Stimulated activated naive CD8-positive, alpha-beta T cell treated with anti-CD3 and anti-CD28 coated beads, Interleukin-15, amount 100 ng/mL, for 72 hours (primary cell): ENCODE data around the gene MAGI1.

Experiments used
- ATAC-seq: fragments of 150-1000 bp; cut with Tn5 transposase; 2 replicates; pipeline ENCODE4 v1.10.0; 2021; ENCODE audit warnings: mild to moderate bottlenecking, moderate library complexity
- DNase-seq, 2 donors: peaks; one replicate each; pipeline ENCODE4 v3.0.0; 2021 to 2022
- H3K27ac Mint-ChIP-seq, 2 donors: one replicate each; pipeline ENCODE4 v1.8.0; 2022; ENCODE audit warnings: mild to moderate bottlenecking in 2 of 2, mixed read lengths in 2 of 2, moderate library complexity in 2 of 2
- H3K27me3 Mint-ChIP-seq: one replicate; pipeline ENCODE4 v1.8.0; 2022; ENCODE audit warnings: mixed read lengths
- H3K4me1 Mint-ChIP-seq: one replicate; pipeline ENCODE4 v1.8.0; 2022; ENCODE audit warnings: mild to moderate bottlenecking, mixed read lengths
- H3K4me3 Mint-ChIP-seq, 2 donors: one replicate each; pipeline ENCODE4 v1.8.0; 2022; ENCODE audit warnings: mild to moderate bottlenecking in 2 of 2, mixed read lengths in 2 of 2, moderate library complexity in 1 of 2
- H3K9me3 Mint-ChIP-seq, 2 donors: one replicate each; pipeline ENCODE4 v1.8.0; 2022; ENCODE audit warnings: mixed read lengths in 2 of 2

MAGI1 gene

GRCh38 chr3:65335587-65335986 is 703.1 kb downstream of the MAGI1 start:
- Mint-ChIP-seq H3K4me3 (no peak overlapping the region), H3K9me3 (peaks cover 10 to 19% of the 10 kb centered on the region in 2 donors), H3K27me3 (no peaks in the 10 kb centered on the region), H3K27ac (peak overlapping the region in 1 of 2 donors; percentile 20), H3K4me1 (no peaks in the 10 kb centered on the region)
- no peak for ATAC-seq
- no peak for DNase-seq

GRCh38 chr3:65334045-65334665 is 704.6 kb downstream of the MAGI1 start:
- no peak for ATAC-seq
- H3K27me3 Mint-ChIP-seq: no peaks in the 10 kb centered on the region
- peaks cover 10 to 15% of the 10 kb centered on the region in 2 donors for H3K9me3 Mint-ChIP-seq
- H3K27ac Mint-ChIP-seq: no peak overlapping the region
- H3K4me1 Mint-ChIP-seq: no peaks in the 10 kb centered on the region
- no peak overlapping the region for H3K4me3 Mint-ChIP-seq
- no peak for DNase-seq

- DNase-seq (no peak), ATAC-seq (no peak)
- H3K27me3 Mint-ChIP-seq: no peaks in the 10 kb centered on the region
- H3K4me3 Mint-ChIP-seq: no peak overlapping the region
- H3K4me1 Mint-ChIP-seq: no peaks in the 10 kb centered on the region
- H3K9me3 Mint-ChIP-seq: peaks cover 10 to 15% of the 10 kb centered on the region in 2 donors
- H3K27ac Mint-ChIP-seq: no peak overlapping the region
Measured at GRCh38 chr3:65331730-65332129, 707.0 kb downstream of the MAGI1 start.

GRCh38 chr3:65330072-65330471 is 708.6 kb downstream of the MAGI1 start:
- Mint-ChIP-seq H3K27ac (no peak overlapping the region), H3K4me1 (no peaks in the 10 kb centered on the region), H3K9me3 (peaks cover 8 to 14% of the 10 kb centered on the region in 2 donors), H3K27me3 (no peaks in the 10 kb centered on the region), H3K4me3 (no peak overlapping the region)
- ATAC-seq (no peak), DNase-seq (no peak)

- DNase-seq (no peak), ATAC-seq (no peak)
- Mint-ChIP-seq H3K27ac (no peak overlapping the region), H3K4me1 (no peaks in the 10 kb centered on the region), H3K4me3 (no peak overlapping the region), H3K27me3 (no peaks in the 10 kb centered on the region), H3K9me3 (peaks cover 4 to 13% of the 10 kb centered on the region in 2 donors)
Measured at GRCh38 chr3:65328148-65328547, 710.6 kb downstream of the MAGI1 start.

- ATAC-seq: no peak
- no peak overlapping the region for H3K4me3 Mint-ChIP-seq
- peaks cover 9 to 13% of the 10 kb centered on the region in 2 donors for H3K9me3 Mint-ChIP-seq
- H3K4me1 Mint-ChIP-seq: no peaks in the 10 kb centered on the region
- DNase-seq: no peak
- no peaks in the 10 kb centered on the region for H3K27me3 Mint-ChIP-seq
- H3K27ac Mint-ChIP-seq: peak overlapping the region in 1 of 2 donors; percentile 9
Measured at GRCh38 chr3:65326574-65326973, 712.1 kb downstream of the MAGI1 start.

GRCh38 chr3:65322910-65323309 is 715.8 kb downstream of the MAGI1 start:
- DNase-seq: no peak
- H3K4me3 Mint-ChIP-seq: no peak overlapping the region
- no peaks in the 10 kb centered on the region for H3K27me3 Mint-ChIP-seq
- H3K4me1 Mint-ChIP-seq: no peaks in the 10 kb centered on the region
- no peak for ATAC-seq
- H3K27ac Mint-ChIP-seq: no peak overlapping the region
- H3K9me3 Mint-ChIP-seq: peaks cover 9 to 27% of the 10 kb centered on the region in 2 donors

GRCh38 chr3:65318231-65318630 is 720.5 kb downstream of the MAGI1 start:
- peaks cover 10 to 24% of the 10 kb centered on the region in 2 donors for H3K9me3 Mint-ChIP-seq
- no peak for ATAC-seq
- H3K4me1 Mint-ChIP-seq: no peaks in the 10 kb centered on the region
- H3K4me3 Mint-ChIP-seq: no peak overlapping the region
- no peak overlapping the region for H3K27ac Mint-ChIP-seq
- H3K27me3 Mint-ChIP-seq: no peaks in the 10 kb centered on the region
- DNase-seq: no peak

- H3K9me3 Mint-ChIP-seq: peaks cover 5 to 15% of the 10 kb centered on the region in 2 donors
- H3K4me1 Mint-ChIP-seq: no peaks in the 10 kb centered on the region
- no peak for DNase-seq
- no peak overlapping the region for H3K27ac Mint-ChIP-seq
- no peaks in the 10 kb centered on the region for H3K27me3 Mint-ChIP-seq
- H3K4me3 Mint-ChIP-seq: no peak overlapping the region
- ATAC-seq: no peak
Measured at GRCh38 chr3:65314916-65315315, 723.8 kb downstream of the MAGI1 start.

- peaks cover 5 to 15% of the 10 kb centered on the region in 2 donors for H3K9me3 Mint-ChIP-seq
- no peaks in the 10 kb centered on the region for H3K27me3 Mint-ChIP-seq
- H3K4me1 Mint-ChIP-seq: no peaks in the 10 kb centered on the region
- no peak overlapping the region for H3K4me3 Mint-ChIP-seq
- ATAC-seq: no peak
- no peak overlapping the region for H3K27ac Mint-ChIP-seq
- DNase-seq: no peak
Measured at GRCh38 chr3:65314269-65314668, 724.4 kb downstream of the MAGI1 start.

- Mint-ChIP-seq H3K27me3 (no peaks in the 10 kb centered on the region), H3K4me3 (no peak overlapping the region), H3K27ac (no peak overlapping the region), H3K4me1 (no peaks in the 10 kb centered on the region), H3K9me3 (peaks cover 5 to 15% of the 10 kb centered on the region in 2 donors)
- DNase-seq: no peak
- no peak for ATAC-seq
Measured at GRCh38 chr3:65313666-65314065, 725.1 kb downstream of the MAGI1 start.

GRCh38 chr3:65305836-65306235 is 732.9 kb downstream of the MAGI1 start:
- H3K4me3 Mint-ChIP-seq: no peak overlapping the region
- H3K9me3 Mint-ChIP-seq: peaks cover 6 to 7% of the 10 kb centered on the region in 2 donors
- H3K27ac Mint-ChIP-seq: no peak overlapping the region
- DNase-seq: no peak
- no peak for ATAC-seq
- H3K4me1 Mint-ChIP-seq: no peaks in the 10 kb centered on the region
- no peaks in the 10 kb centered on the region for H3K27me3 Mint-ChIP-seq
